GM12874 (cell line): ENCODE results near the gene DOC2B.

ENCODE experiments used
- CTCF ChIP-seq: IDR thresholded peaks from 2 replicates; pipeline ENCODE4 v1.5.1; 2011; ENCODE audit warnings: low read depth, mild to moderate bottlenecking, control low read depth, low read length, moderate library complexity; ENCODE audit not compliant: insufficient read depth

DOC2B gene

GRCh38 chr17:205148-205669 lies 23.8 kb upstream of the DOC2B start:
- no peak for TF ChIP-seq CTCF

GRCh38 chr17:204427-205147 lies 23.1 kb upstream of the DOC2B start:
- no peak for TF ChIP-seq CTCF

GRCh38 chr17:202501-202951 lies 21.1 kb upstream of the DOC2B start:
- no peak for TF ChIP-seq CTCF

- TF ChIP-seq CTCF = no peak
These were observed 19.1 kb upstream of the DOC2B start for GRCh38 chr17:200586-200985.

GRCh38 chr17:199806-200545 lies 18.5 kb upstream of the DOC2B start:
- TF ChIP-seq CTCF = no peak

- no peak for TF ChIP-seq CTCF
These were observed 17.7 kb upstream of the DOC2B start for GRCh38 chr17:199191-199604.

GRCh38 chr17:197352-197751 lies 15.9 kb upstream of the DOC2B start:
- no peak for TF ChIP-seq CTCF
